Measurements from ENCODE around the gene KRTAP10-4. TPM values are rescaled to one million over a fixed set of nuclear protein-coding genes. Genes with fewer than 3 reads are reported as not detected.

KRTAP10-4 gene
- total and polyA plus RNA-seq, 2 of the 4 experiments (the other 2 are of a cell fraction): not detected

DNA sequence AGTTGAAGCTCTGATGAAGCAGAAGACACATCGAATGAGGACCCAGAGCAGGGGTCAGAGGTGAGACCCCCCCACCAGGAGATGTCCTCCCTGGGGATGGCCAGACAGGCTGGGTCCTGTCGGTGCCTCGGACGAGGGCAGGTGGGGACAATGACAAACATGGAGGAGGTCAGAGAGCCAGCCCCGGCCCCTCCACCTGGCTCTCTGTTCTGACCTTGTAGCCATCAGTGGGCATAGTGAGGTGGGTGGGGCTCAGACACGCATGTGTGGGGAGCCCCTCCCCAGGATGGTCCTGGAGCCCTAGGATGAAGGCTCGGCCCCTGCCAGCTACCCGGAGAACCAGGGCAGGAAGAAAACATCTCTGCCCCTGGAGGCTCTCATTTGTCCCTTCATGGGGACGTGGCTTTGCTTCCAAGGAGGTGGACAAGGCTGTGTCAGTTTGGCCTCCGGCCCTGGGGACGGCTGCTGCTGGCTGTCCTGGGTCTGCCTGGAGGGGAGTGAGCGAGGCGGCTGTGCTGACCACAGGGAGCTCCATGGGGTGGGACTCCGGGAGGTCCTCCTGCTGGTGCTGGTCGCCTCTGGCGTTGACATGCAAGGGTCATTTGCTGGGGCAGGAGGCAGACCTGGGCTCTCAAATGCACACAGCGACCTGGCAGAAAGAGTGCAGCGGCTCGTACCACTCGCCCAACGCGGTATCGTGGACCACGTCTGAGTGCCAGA is 16.2 kb downstream of the KRTAP10-4 start:
- BruUV-seq (replicated peaks): no TSS peak
- Histone ChIP-seq H3K4ac (ENCODE audit: low read depth, low read length) (no peak overlapping the region), H2BK120ac (ENCODE audit: low read depth, low read length) (no peak overlapping the region), H3K9ac (ENCODE audit: low read depth, low read length) (no peak overlapping the region), H2BK20ac (ENCODE audit: low read depth, low read length) (no peak overlapping the region), H4K91ac (ENCODE audit: insufficient read depth, low read depth, low read length) (no peak overlapping the region), H4K20me1 (ENCODE audit: insufficient read depth, low read length) (no peaks in the 10 kb centered on the region), H3K27ac (ENCODE audit: insufficient read depth, low read length) (no peak overlapping the region), H3K79me1 (ENCODE audit: low read depth in 1 of 2, low read length in 2 of 2) (no peaks in the 10 kb centered on the region), H3K23ac (ENCODE audit: low read depth, low read length) (no peak overlapping the region), H4K5ac (ENCODE audit: low read depth, low read length) (no peak overlapping the region), H2AFZ (replicated peaks; ENCODE audit: low read length, poor library complexity) (no peak overlapping the region), H2AK5ac (ENCODE audit: low read depth, low read length) (no peak overlapping the region), H2BK5ac (ENCODE audit: low read depth, low read length, poor library complexity, severe bottlenecking) (no peak overlapping the region), H3K27me3 (ENCODE audit: control insufficient read depth, insufficient read depth, low read length) (peaks cover 5% of the 10 kb centered on the region; the same call in 1 of the 2 replicates), H2BK15ac (ENCODE audit: low read depth, low read length) (no peak overlapping the region), H3K56ac (ENCODE audit: extremely low read depth, insufficient read depth, low read length) (no peak overlapping the region), H2AK9ac (replicated peaks; ENCODE audit: low read depth, low read length, poor library complexity) (no peak overlapping the region), H3K9me1 (ENCODE audit: insufficient read depth, low read length) (no peaks in the 10 kb centered on the region), H3K4me1 (ENCODE audit: control insufficient read depth, insufficient read depth, low read length) (no peaks in the 10 kb centered on the region), H3K36me3 (ENCODE audit: control insufficient read depth, insufficient read depth, low read length) (no peaks in the 10 kb centered on the region), H3K9me3 (ENCODE audit: control insufficient read depth, insufficient read depth, low read length) (no peaks in the 10 kb centered on the region; the same call in 1 of the 2 replicates), H4K8ac (ENCODE audit: low read depth in 2 of 2, low read length in 2 of 2) (no peak overlapping the region), H3K4me2 (ENCODE audit: low read depth, low read length) (no peak overlapping the region), H3K4me3 (ENCODE audit: insufficient read depth, low read depth, low read length) (no peak overlapping the region), H3K18ac (ENCODE audit: low read depth, low read length) (no peak overlapping the region), H3K14ac (replicated peaks; ENCODE audit: low read depth, low read length) (no peak overlapping the region)
- ChIA-PET POLR2A (ENCODE audit: unreplicated experiment) (no interaction called here), CTCF (interaction anchor here (0.6 kb wide), 1 partner anchor 570 kb away, joined by 3 read pairs; no protein-coding TSS in a partner anchor)
- dilution Hi-C loops (cut with HindIII; ENCODE audit: low sequenced_read_pairs, unreplicated experiment): no loop called here
- 61% methylated on average over 11 of the region's 24 CpGs; no CpG with 5 or more reads in 1 of the 2 experiments for WGBS, 2 experiments (ENCODE audit: extremely low coverage in 2 of 2, insufficient read length in 1 of 2)
- intact Hi-C loops (cut with micrococcal nuclease): no loop called here
- DNase-seq: no peak
- TF ChIP-seq NFE2L2 (IDR thresholded peaks at IDR 0.05; ENCODE audit: low read depth, low read length) (no peak), CEBPB (IDR thresholded peaks at IDR 0.05; ENCODE audit: low read depth, low read length) (no peak), CTCF (conservative IDR thresholded peaks at IDR 0.05; ENCODE audit: low read depth, low read length) (no peak), USF2 (IDR thresholded peaks at IDR 0.05; ENCODE audit: low read depth, low read length) (no peak), POLR2A (IDR thresholded peaks at IDR 0.05; ENCODE audit: low read depth, low read length) (no peak), SMC3 (IDR thresholded peaks at IDR 0.05; ENCODE audit: low read depth, low read length) (no peak), RAD21 (IDR thresholded peaks at IDR 0.05; ENCODE audit: low read length) (no peak), FOS (IDR thresholded peaks at IDR 0.05; ENCODE audit: low read depth, low read length) (no peak), MXI1 (IDR thresholded peaks at IDR 0.05; ENCODE audit: borderline replicate concordance, low read depth, low read length) (no peak), BHLHE40 (IDR thresholded peaks at IDR 0.05; ENCODE audit: low read depth, low read length) (no peak), RCOR1 (IDR thresholded peaks at IDR 0.05; ENCODE audit: insufficient replicate concordance, low read length) (no peak), MAZ (IDR thresholded peaks at IDR 0.05; ENCODE audit: borderline replicate concordance, low read depth, low read length) (no peak), CHD1 (IDR thresholded peaks at IDR 0.05; ENCODE audit: low read depth, low read length) (no peak), RFX5 (IDR thresholded peaks at IDR 0.05; ENCODE audit: low read depth, low read length) (no peak)
- TF ChIP-seq, protein P1, sequence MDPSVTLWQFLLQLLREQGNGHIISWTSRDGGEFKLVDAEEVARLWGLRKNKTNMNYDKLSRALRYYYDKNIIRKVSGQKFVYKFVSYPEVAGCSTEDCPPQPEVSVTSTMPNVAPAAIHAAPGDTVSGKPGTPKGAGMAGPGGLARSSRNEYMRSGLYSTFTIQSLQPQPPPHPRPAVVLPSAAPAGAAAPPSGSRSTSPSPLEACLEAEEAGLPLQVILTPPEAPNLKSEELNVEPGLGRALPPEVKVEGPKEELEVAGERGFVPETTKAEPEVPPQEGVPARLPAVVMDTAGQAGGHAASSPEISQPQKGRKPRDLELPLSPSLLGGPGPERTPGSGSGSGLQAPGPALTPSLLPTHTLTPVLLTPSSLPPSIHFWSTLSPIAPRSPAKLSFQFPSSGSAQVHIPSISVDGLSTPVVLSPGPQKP (IDR thresholded peaks at IDR 0.05; ENCODE audit: borderline replicate concordance, low read depth, low read length): no peak
- in situ Hi-C loops (cut with MboI; ENCODE audit: low sequenced_read_pairs): no loop called here
- no peak for ATAC-seq (ENCODE audit: low read depth)

Data from IMR-90 (cell line).